SKM-1 (cell line): ENCODE results near the gene IFT88.

ENCODE experiments used
- DNase-seq: peaks from one replicate; lab custom pipeline; 2025; ENCODE audit not compliant: unreplicated experiment; lab: John Stamatoyannopoulos, UW

Gene IFT88

GRCh38 chr13:20713014-20713376 is 146.0 kb downstream of the IFT88 start:
- DNase-seq = no peak

GRCh38 chr13:20713751-20714150 is 146.8 kb downstream of the IFT88 start:
- no peak for DNase-seq

- no peak for DNase-seq
Observed at GRCh38 chr13:20714161-20714560, 147.2 kb downstream of the IFT88 start.

GRCh38 chr13:20714563-20715329 is 147.8 kb downstream of the IFT88 start:
- DNase-seq = no peak

- no peak for DNase-seq
Observed at GRCh38 chr13:20715330-20715712, 148.4 kb downstream of the IFT88 start.

- no peak for DNase-seq
Observed at GRCh38 chr13:20716951-20717350, 150.0 kb downstream of the IFT88 start.

- DNase-seq = no peak
Observed at GRCh38 chr13:20717581-20718542, 150.9 kb downstream of the IFT88 start.

GRCh38 chr13:20718958-20719566 is 152.1 kb downstream of the IFT88 start:
- no peak for DNase-seq

GRCh38 chr13:20719783-20720182 is 152.8 kb downstream of the IFT88 start:
- no peak for DNase-seq

GRCh38 chr13:20720499-20720898 is 153.5 kb downstream of the IFT88 start:
- no peak for DNase-seq

- DNase-seq = no peak
Observed at GRCh38 chr13:20721058-20721453, 154.1 kb downstream of the IFT88 start.

- no peak for DNase-seq
Observed at GRCh38 chr13:20721454-20722357, 154.7 kb downstream of the IFT88 start.

GRCh38 chr13:20727856-20728255 is 160.9 kb downstream of the IFT88 start:
- DNase-seq = no peak

- no peak for DNase-seq
Observed at GRCh38 chr13:20728579-20729311, 161.8 kb downstream of the IFT88 start.

- DNase-seq = no peak
Observed at GRCh38 chr13:20729633-20730585, 163.0 kb downstream of the IFT88 start.

- DNase-seq = no peak
Observed at GRCh38 chr13:20738616-20739015, 171.7 kb downstream of the IFT88 start.

- no peak for DNase-seq
Observed at GRCh38 chr13:20740021-20740420, 173.1 kb downstream of the IFT88 start.
